ENCODE measurements around the gene C1QC. TPM values are rescaled to one million over a fixed set of nuclear protein-coding genes. Genes with fewer than 3 reads are reported as not detected.

Gene C1QC
- total and polyA plus RNA-seq, 2 of the 8 experiments (the other 6 are each of a cell fraction or from before 2014, with no cell fraction given) = not detected

DNA sequence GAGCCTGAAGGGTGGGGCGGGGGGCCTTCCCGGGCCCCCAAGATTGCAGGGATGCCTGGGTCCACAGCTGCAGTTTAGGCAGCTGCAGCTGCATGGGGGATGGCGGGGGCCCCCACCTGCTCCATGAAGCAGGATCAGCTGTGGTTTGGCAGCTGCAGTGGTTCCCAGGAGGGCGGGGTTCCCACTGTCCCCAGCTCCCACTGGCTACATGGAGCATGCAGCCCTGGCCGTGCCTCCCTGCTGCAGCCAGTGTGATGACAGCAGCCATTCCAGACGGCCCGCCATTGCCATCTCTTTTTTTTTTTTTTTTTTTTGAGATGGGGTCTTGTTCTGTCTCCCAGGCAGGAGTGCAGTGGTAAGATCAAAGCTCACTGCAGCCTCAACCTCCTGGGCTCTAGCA is 8.0 kb upstream of the C1QC start:
- Histone ChIP-seq H2AFZ (ENCODE audit: low read length) (no peak overlapping the region), H4K5ac (ENCODE audit: insufficient read length, low read depth, low read length) (no peak overlapping the region), H3K4me2 (ENCODE audit: insufficient read depth in 1 of 2, low read depth in 2 of 2, low read length in 2 of 2) (no peak overlapping the region), H2BK15ac (ENCODE audit: low read length) (no peak overlapping the region), H3K4me1 (replicated peaks in 1 of 4; ENCODE audit: control insufficient read depth in 3 of 4, insufficient read depth in 4 of 4, low read length in 3 of 4) (peaks cover 0 to 9% (median 5%) of the 10 kb centered on the region in 4 experiments; a peak in 6 of 7 replicates), H3K23ac (ENCODE audit: insufficient read length) (no peak overlapping the region), H4K8ac (ENCODE audit: extremely low read depth, insufficient read depth, low read length) (no peak overlapping the region), H3K36me3 (ENCODE audit: control insufficient read depth in 2 of 4, insufficient read depth in 4 of 4, low read length in 3 of 4) (no peaks in the 10 kb centered on the region), H2BK5ac (ENCODE audit: low read depth, low read length) (no peak overlapping the region), H3K27ac (ENCODE audit: low read depth, low read length) (no peak overlapping the region), H3K4me3 (ENCODE audit: extremely low read depth in 1 of 4, insufficient read depth in 2 of 4, low read depth in 3 of 4, low read length in 4 of 4) (no peak overlapping the region), H3K27me3 (replicated peaks in 1 of 4; ENCODE audit: control insufficient read depth in 3 of 4, extremely low read depth in 1 of 4, insufficient read depth in 3 of 4, low read length in 3 of 4) (no peaks in the 10 kb centered on the region), H3K9me3 (ENCODE audit: insufficient read depth in 2 of 2, low read depth in 1 of 2, low read length in 1 of 2) (peaks cover 6 to 8% of the 10 kb centered on the region in 2 experiments; a peak in 2 of 4 replicates), H4K20me1 (replicated peaks in 1 of 2; ENCODE audit: control insufficient read depth in 1 of 2, insufficient read depth in 2 of 2, low read length in 2 of 2) (no peaks in the 10 kb centered on the region), H2BK120ac (replicated peaks; ENCODE audit: low read depth, low read length) (no peak overlapping the region), H3K79me1 (ENCODE audit: low read depth, low read length) (no peaks in the 10 kb centered on the region), H3K9ac (replicated peaks in 1 of 4; ENCODE audit: extremely low read depth in 1 of 4, low read depth in 3 of 4, low read length in 3 of 4) (no peak overlapping the region), H3K56ac (replicated peaks; ENCODE audit: insufficient read length, low read depth, low read length) (no peak overlapping the region), H2BK20ac (ENCODE audit: low read length) (no peak overlapping the region), H4K91ac (replicated peaks; ENCODE audit: insufficient read length, low read length) (no peak overlapping the region), H3K4ac (replicated peaks; ENCODE audit: insufficient read length, low read depth, low read length) (no peak overlapping the region), H3K14ac (ENCODE audit: insufficient read length) (no peak overlapping the region), H2AK5ac (ENCODE audit: low read depth, low read length) (no peak overlapping the region), H3K23me2 (ENCODE audit: low read depth, low read length) (no peaks in the 10 kb centered on the region), H3K18ac (ENCODE audit: extremely low read depth, low read length) (no peak overlapping the region), H3K79me2 (ENCODE audit: control insufficient read depth in 1 of 2, insufficient read depth in 2 of 2, low read length in 2 of 2) (no peaks in the 10 kb centered on the region), H2BK12ac (ENCODE audit: low read depth, low read length) (no peak overlapping the region)
- POLR2A ChIA-PET (ENCODE audit: partially characterized antibody) = interaction anchor here (1.1 to 1.5 kb wide), 2 partner anchors 79 to 108 kb away, joined by 3 to 4 read pairs; no protein-coding TSS in a partner anchor
- DNase-seq (ENCODE audit: low read depth in 1 of 2, low spot score in 2 of 2) = no peak
- 77% methylated on average over 3 of the region's 7 CpGs; no CpG with 5 or more reads in 1 of the 2 experiments for WGBS, 2 experiments (ENCODE audit: extremely low coverage in 1 of 2, insufficient coverage in 1 of 2, insufficient read length in 1 of 2, insufficient replicate concordance in 2 of 2, low coverage in 1 of 2, low lambda C conversion rate in 2 of 2, missing lambda C conversion rate in 1 of 2)
- no peak for FAIRE-seq
- TF ChIP-seq SIN3A (conservative IDR thresholded peaks at IDR 0.05 in 1 of 2, IDR thresholded peaks at IDR 0.05 in 1 of 2; ENCODE audit: low read depth in 1 of 2, low read length in 2 of 2) (no peak), KDM5A (IDR thresholded peaks at IDR 0.05; ENCODE audit: low read length) (no peak), CHD2 (IDR thresholded peaks at IDR 0.05; ENCODE audit: low read length) (no peak), SAP30 (IDR thresholded peaks at IDR 0.05; ENCODE audit: insufficient read depth, insufficient replicate concordance, low read length) (no peak), SRF (IDR thresholded peaks at IDR 0.05; ENCODE audit: low read depth, low read length) (no peak), GABPA (IDR thresholded peaks at IDR 0.05; ENCODE audit: borderline replicate concordance, insufficient read depth, low read length) (no peak), POLR2A (IDR thresholded peaks at IDR 0.05; ENCODE audit: control extremely low read depth in 1 of 2, low read depth in 2 of 2, low read length in 2 of 2) (no peak), CHD1 (IDR thresholded peaks at IDR 0.05; ENCODE audit: low read depth, low read length) (no peak)
- CTCF ChIA-PET (ENCODE audit: partially characterized antibody) = interaction anchor here (0.6 to 3.5 kb wide), 9 partner anchors 11 to 370 kb away, joined by 3 to 16 read pairs (median 4); no protein-coding TSS in a partner anchor

All from H1 (cell line).